H7 (cell line): ENCODE measurements around the gene CLEC16A. TPM values are rescaled to one million over a fixed set of nuclear protein-coding genes. Genes with fewer than 3 reads are reported as not detected.

Source experiments
- DNase-seq: peaks from one replicate; pipeline ENCODE4 v3.0.0; 2012
- H3K27me3 ChIP-seq: 2 replicates; pipeline ENCODE4 v1.6.0; 2011; ENCODE audit warnings: mild to moderate bottlenecking, low read length; ENCODE audit not compliant: control insufficient read depth, insufficient read depth
- H3K36me3 ChIP-seq: replicated peaks from 2 replicates; pipeline ENCODE4 v1.5.1; 2011; ENCODE audit warnings: low read length; ENCODE audit not compliant: control insufficient read depth, insufficient read depth
- H3K4me3 ChIP-seq: 2 replicates; pipeline ENCODE4 v1.5.1; 2011; ENCODE audit warnings: low read depth, mild to moderate bottlenecking, control low read depth, low read length, moderate library complexity; ENCODE audit not compliant: insufficient read depth
- total RNA-seq: library from RNA; depleted of rRNA; stranded (reverse); fragments of >200 nt; shearing (Covaris generic); gene quantifications from 2 replicates; pipeline ENCODE4 v1.2.3, GENCODE V29; 2014

The CLEC16A gene
- total RNA-seq, 1 experiment from 2014 or later = 12.0 TPM

DNA sequence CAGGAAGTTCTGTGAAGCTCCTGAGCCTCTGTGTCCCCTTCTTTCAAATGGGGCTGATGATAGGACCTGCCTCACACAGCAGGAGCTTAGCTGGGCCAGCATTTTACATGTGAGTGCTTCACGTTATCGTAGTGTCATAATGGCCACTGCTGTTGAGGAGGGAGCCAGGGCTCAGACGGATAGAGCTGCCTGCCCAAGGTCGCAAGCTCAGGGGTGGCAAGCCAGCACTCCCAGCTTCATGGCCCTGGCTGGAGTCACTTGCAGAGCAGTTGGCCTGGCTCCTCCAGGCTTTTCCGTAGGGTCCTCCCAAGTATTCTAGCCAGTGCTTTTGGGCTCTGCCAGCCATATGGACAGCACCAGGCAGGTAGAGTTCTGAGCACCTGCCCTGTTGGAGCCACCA is 196.5 kb downstream of the CLEC16A start:
- Histone ChIP-seq H3K4me3 (no peak overlapping the region), H3K36me3 (no peaks in the 10 kb centered on the region), H3K27me3 (no peaks in the 10 kb centered on the region)
- no peak for DNase-seq

GRCh38 chr16:11141409-11142260 is 197.3 kb downstream of the CLEC16A start:
- DNase-seq = no peak
- no peak overlapping the region for H3K4me3 ChIP-seq

GRCh38 chr16:11142261-11142630 is 197.9 kb downstream of the CLEC16A start:
- H3K36me3 ChIP-seq = no peaks in the 10 kb centered on the region
- H3K27me3 ChIP-seq = no peaks in the 10 kb centered on the region

More at GRCh38 chr16:11141409-11142260, 197.3 kb downstream of the CLEC16A start:
- Histone ChIP-seq H3K36me3 (no peaks in the 10 kb centered on the region), H3K27me3 (no peaks in the 10 kb centered on the region)

GRCh38 chr16:11142951-11143350 is 198.6 kb downstream of the CLEC16A start:
- no peak for DNase-seq
- H3K36me3 ChIP-seq = no peaks in the 10 kb centered on the region
- no peak overlapping the region for H3K4me3 ChIP-seq

More at GRCh38 chr16:11142261-11142630, 197.9 kb downstream of the CLEC16A start:
- no peak overlapping the region for H3K4me3 ChIP-seq
- DNase-seq = no peak

GRCh38 chr16:11143372-11144035 is 199.1 kb downstream of the CLEC16A start:
- DNase-seq = no peak

More at GRCh38 chr16:11142951-11143350, 198.6 kb downstream of the CLEC16A start:
- no peaks in the 10 kb centered on the region for H3K27me3 ChIP-seq

DNA sequence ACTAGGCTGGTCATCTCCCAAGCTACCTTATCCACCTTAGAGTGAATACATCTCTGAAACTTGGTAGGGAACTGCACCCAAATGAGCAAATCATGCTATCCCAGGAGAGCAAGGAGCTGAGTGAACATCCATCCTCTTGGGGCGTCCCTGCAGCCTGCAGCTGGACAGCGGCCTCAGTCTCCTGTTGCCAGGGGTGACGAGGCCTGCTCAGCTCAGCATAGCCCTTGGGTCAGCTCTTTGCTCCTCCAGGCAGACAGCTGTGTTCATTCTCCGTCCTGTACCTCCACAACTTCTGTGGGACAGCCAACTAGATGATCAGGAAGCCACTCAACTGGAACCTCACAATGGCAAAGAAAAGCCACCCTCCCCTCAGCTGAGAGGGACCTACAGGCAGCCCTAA is 199.8 kb downstream of the CLEC16A start:
- Histone ChIP-seq H3K4me3 (no peak overlapping the region), H3K36me3 (no peaks in the 10 kb centered on the region), H3K27me3 (no peaks in the 10 kb centered on the region)
- no peak for DNase-seq

More at GRCh38 chr16:11143372-11144035, 199.1 kb downstream of the CLEC16A start:
- no peak overlapping the region for H3K4me3 ChIP-seq
- no peaks in the 10 kb centered on the region for H3K36me3 ChIP-seq
- H3K27me3 ChIP-seq = no peaks in the 10 kb centered on the region

DNA sequence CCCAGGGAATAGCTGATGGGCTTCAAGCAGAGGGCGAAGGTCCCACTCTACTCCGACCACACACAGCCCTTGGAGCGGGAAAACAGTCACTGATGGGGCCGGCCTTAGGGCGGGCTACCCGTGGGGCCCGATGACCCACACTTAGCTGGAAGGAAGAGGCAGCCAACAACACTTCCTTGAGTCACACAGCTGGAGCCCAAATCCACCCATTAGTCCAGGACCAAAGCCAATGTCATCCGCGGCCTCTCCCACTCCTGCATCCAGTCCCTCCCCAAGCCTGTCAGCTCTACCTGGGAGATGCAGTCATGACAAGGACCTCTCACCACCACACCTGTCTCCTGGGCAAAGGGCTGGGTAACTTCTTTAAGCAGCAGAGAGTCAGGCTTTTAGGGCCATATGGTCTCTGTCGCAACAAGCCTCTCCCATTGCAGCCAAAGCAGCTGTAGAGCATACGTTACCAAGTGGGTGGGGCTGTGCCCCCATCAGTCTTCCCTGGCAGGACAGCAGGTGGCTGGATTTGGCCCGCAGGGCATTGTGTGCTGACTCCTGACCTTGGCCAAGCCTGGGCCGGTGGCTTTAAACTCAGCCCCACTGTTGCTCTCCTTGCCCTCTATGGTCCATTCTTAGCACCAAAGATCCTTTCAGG is 200.9 kb downstream of the CLEC16A start:
- H3K36me3 ChIP-seq = no peaks in the 10 kb centered on the region
- DNase-seq = no peak
- H3K27me3 ChIP-seq = no peaks in the 10 kb centered on the region
- no peak overlapping the region for H3K4me3 ChIP-seq

DNA sequence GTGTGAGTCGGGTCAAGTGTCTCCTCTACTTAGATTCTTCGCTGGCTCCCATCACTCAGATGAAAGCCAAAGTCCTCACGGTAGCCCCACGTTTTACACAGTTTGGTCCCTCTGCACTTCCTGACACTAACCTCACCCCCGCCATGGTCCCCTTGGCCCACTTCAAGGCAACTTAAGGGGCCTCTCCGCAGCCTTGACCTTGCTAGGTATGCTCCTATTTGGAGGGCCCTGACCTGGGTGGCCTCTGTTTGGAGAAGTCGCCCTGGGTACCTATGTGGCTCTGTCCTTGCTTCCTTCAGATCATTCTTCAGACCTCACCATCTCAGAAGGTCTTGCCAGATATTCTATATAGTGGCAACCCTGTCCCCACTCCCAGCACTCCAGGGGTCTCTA is 201.5 kb downstream of the CLEC16A start:
- Histone ChIP-seq H3K36me3 (no peaks in the 10 kb centered on the region), H3K27me3 (no peaks in the 10 kb centered on the region), H3K4me3 (no peak overlapping the region)
- DNase-seq = no peak

GRCh38 chr16:11147033-11147753 is 202.8 kb downstream of the CLEC16A start:
- DNase-seq = no peak
- no peaks in the 10 kb centered on the region for H3K36me3 ChIP-seq
- H3K4me3 ChIP-seq = no peak overlapping the region
- no peaks in the 10 kb centered on the region for H3K27me3 ChIP-seq

DNA sequence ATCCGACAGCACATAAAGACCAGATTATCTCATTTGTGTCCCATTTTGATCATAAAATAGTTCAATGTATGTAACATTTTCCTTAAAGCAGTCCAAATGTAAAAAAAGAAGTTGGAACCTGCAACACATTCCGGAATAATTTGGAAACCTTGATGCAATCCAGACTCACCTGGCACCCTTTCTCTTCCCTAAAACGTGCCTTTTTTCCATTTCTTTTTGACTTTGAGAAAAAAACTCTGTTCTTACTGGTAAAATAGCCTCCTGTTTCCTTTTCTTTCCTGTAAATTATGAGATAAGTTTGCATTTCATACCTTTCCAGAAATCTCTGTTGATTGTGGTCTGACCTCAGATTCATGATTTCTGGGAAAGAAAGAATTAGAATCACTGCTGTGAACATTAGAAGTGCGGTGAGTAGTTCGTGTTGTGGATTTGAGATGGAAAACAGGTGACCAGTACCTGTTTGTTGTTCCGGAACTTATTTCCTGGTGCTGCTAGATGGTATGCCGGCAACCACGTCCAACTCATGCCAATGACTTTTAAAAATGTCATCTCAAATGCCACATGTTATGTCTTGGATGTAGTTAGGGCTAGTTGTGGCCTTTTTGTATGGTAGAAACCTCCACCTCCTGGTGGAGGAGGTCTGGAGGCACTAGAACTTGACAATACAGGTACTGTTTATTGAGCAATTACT is 203.5 kb downstream of the CLEC16A start:
- H3K4me3 ChIP-seq = no peak overlapping the region

GRCh38 chr16:11149011-11149616 is 204.8 kb downstream of the CLEC16A start:
- Histone ChIP-seq H3K27me3 (no peaks in the 10 kb centered on the region), H3K4me3 (no peak overlapping the region), H3K36me3 (no peaks in the 10 kb centered on the region)
- DNase-seq = no peak

More for the DNA sequence above, 203.5 kb downstream of the CLEC16A start:
- Histone ChIP-seq H3K36me3 (no peaks in the 10 kb centered on the region), H3K27me3 (no peaks in the 10 kb centered on the region)
- DNase-seq = no peak

- no peaks in the 10 kb centered on the region for H3K27me3 ChIP-seq
- DNase-seq = no peak
- no peaks in the 10 kb centered on the region for H3K36me3 ChIP-seq
- no peak overlapping the region for H3K4me3 ChIP-seq
Measured at GRCh38 chr16:11150190-11150589, 205.8 kb downstream of the CLEC16A start.

DNA sequence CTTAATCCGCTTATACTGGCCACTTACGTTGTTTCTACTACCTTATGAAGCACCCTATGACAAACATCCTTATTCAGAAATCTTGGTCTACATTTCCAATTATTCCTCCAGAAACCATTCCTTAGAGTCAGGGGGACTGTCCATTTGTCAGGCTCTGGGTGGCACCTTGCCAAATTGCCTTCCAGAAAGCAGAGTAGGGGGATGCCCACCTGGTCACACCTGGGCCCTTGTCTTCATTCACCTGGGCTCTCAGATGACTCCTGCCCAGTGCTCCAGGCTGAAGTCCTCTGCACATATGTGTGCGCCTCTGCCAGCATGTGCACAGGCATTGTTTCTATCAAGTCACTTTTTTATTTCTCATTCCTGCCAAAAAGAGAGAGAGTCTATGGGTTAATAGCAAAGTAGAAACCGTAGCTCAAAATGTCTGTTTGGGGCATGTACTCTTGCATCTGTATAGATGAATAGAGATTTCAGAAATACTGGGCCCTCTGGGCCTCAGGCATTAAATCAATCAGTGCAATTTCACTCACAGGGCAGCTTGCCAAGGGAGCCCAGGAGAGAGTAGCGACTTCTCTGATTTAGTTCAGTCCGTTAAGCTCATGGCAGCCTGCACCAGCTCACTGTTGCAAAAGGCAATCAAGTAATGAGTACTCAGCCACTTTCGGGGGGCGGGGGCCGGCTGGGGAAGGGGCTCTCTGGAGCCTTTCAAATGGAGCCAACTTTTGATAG is 207.0 kb downstream of the CLEC16A start:
- no peak overlapping the region for H3K4me3 ChIP-seq
- no peaks in the 10 kb centered on the region for H3K27me3 ChIP-seq
- no peaks in the 10 kb centered on the region for H3K36me3 ChIP-seq
- DNase-seq = no peak
